Smooth muscle cell of the brain vasculature (primary cell): ENCODE results near the gene PRICKLE1.

Experiments used
- DNase-seq: peaks from one replicate; pipeline ENCODE4 v3.0.0-alpha.2; 2012; ENCODE audit warnings: low read depth, low spot score

Gene PRICKLE1

GRCh38 chr12:42492267-42492666 lies 97.3 kb downstream of the PRICKLE1 start:
- DNase-seq, result no peak

- DNase-seq, result no peak
Measured at GRCh38 chr12:42490261-42490842, 99.2 kb downstream of the PRICKLE1 start.

GRCh38 chr12:42486407-42486806 lies 103.1 kb downstream of the PRICKLE1 start:
- DNase-seq, result no peak

GRCh38 chr12:42485823-42486222 lies 103.7 kb downstream of the PRICKLE1 start:
- no peak for DNase-seq

DNA sequence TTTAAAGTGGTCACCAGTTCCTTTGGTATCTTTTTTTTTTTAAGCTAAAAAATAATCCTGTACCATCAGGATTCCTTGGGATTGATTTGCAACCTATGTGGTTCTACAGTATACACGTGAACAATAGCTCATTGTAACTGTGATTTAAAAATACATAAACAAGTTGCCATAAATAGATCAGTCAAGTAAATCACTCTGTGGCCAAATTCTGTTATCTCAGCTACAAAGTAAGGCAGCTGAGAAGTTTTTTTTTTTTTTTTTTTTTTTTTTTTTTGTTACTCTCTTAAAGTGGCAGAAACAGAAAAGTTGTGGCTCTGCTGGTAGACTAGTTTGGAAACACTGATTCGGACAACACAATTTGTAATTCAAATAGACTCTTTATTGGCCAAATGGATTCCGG lies 104.5 kb downstream of the PRICKLE1 start:
- DNase-seq, result no peak

DNA sequence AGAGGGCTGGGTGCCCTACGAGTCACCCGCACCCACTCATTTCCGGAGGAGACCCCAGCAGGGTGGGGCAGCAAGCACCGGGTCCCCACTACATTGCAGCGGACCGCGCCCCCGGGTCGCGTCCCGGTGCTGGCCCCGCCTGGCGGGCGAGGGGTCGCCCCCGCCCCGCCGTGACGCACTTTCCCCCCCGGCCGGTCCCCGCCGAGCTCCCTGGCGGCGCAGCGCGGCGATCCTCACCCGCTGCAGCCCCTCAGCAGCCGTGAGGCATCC lies 106.1 kb downstream of the PRICKLE1 start:
- no peak for DNase-seq

DNA sequence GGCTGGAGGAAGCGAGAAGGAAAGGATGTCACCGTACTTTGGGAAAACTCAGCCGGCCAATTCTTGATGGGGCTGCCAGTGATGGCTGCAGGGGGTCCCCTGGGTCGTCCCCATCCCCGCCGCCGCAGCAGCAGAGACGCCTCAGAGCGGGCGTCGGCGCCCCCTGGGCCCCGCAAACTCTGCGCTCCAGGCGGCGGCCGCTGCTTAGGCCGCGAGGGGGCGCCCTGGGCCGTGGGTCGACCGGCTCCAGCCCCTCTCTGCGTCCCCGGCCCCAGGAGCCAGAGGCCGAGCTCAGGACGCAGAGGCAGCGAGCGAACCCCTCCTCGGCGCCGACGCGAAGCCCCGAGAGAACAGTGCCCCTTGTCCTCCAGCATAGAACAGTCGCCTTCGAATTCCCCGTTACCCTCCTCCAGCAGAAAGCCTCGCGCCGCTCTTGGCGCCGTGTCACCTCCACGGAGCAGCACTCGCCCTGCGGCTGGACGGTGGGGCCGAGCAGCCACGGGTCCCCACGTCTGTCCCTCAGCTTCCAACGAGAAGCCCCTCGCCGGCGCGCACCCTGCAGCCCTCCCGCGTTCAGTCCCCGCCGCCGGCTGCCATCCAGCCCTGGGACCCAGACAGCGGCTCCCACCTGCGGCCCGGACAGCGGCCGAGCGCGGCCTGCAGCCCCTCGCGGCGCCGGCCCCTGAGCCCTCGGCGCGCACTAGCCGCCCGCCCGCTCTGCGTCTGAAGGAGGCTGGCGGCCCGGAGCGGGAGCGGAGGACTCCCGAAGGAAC lies 106.6 kb downstream of the PRICKLE1 start:
- no peak for DNase-seq

GRCh38 chr12:42482041-42482747 lies 107.4 kb downstream of the PRICKLE1 start:
- no peak for DNase-seq

DNA sequence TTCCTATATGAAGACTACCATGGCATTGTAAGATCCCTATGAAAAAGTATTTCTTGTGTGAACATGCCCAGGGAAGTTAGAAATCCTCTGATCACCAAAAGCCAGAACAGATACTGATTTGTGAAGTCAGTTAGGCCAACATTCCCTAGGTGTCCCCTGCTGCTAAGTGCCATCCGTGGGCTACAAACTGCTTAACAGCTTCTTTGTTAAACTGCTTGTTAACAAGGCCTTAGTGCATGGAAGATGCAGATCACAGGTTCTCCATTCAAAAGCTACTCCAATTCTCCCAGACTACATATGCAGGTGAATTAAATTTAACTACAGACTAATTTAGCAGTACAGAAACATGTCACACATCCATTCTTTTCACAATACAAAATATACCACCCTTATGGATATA lies 108.2 kb downstream of the PRICKLE1 start:
- no peak for DNase-seq

GRCh38 chr12:42477941-42478340 lies 111.6 kb downstream of the PRICKLE1 start:
- no peak for DNase-seq

DNA sequence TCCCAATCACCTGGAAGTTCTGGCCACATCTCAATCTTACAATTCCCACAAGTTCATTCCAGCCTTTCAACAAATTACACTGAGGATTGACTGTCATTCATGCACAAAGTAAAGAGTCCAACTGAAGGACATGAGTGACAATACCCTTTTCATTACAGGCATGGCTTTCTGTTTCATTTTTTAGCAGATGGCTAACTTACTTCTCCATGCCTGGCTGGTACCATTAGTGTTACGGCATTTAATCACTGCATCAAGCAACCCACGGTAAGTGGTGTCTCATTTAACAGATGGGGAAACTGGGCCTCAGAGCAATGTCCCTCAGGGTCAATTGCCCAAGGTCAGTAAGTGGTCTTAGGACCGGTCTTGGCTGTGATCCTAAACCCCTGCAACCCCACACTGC lies 114.4 kb downstream of the PRICKLE1 start:
- DNase-seq, result no peak

- DNase-seq, result no peak
Measured at GRCh38 chr12:42474391-42474790, 115.2 kb downstream of the PRICKLE1 start.

- DNase-seq, result no peak
Measured at GRCh38 chr12:42473561-42473960, 116.0 kb downstream of the PRICKLE1 start.

GRCh38 chr12:42473130-42473529 lies 116.4 kb downstream of the PRICKLE1 start:
- DNase-seq, result no peak

DNA sequence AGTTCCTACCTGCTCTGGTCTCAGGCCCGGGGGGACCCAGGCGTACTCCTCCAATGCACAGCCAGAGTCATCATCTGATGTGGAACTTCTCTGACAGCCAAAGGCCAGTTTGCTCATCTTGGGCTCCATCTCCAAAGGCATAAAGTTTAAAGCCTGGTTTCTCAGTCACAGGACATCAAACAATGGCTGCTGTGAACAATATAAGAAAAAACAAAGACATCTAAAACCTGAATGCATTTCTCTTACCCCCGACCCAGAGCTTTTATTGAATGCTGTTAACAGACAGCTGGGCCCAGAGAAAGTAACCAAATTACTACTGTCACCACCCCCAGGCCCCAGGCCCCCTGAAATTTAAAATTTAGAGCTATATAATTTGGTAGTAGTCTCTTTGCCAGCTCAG lies 117.2 kb downstream of the PRICKLE1 start:
- no peak for DNase-seq

GRCh38 chr12:42469355-42470175 lies 120.0 kb downstream of the PRICKLE1 start:
- no peak for DNase-seq

GRCh38 chr12:42468921-42469320 lies 120.6 kb downstream of the PRICKLE1 start:
- no peak for DNase-seq

GRCh38 chr12:42468341-42468821 lies 121.2 kb downstream of the PRICKLE1 start:
- no peak for DNase-seq

DNA sequence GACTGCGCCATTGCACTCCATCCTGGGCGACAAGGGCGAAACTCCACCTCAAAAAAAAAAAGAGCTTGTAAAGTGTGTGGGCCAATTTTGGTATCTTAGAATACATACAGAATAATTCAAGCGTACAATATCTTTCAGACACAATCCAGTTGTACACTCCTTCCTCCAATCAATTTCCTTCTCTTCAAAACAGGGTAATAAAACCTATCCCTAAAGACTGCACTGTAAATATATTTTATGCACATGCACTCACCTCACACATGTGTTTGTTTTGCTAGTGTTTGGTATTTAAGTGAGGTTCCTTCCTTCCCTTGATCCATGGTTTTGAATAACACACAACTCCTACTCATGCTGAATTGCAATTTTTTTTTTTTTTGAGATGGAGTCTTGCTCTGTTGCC lies 125.9 kb downstream of the PRICKLE1 start:
- DNase-seq, result no peak

DNA sequence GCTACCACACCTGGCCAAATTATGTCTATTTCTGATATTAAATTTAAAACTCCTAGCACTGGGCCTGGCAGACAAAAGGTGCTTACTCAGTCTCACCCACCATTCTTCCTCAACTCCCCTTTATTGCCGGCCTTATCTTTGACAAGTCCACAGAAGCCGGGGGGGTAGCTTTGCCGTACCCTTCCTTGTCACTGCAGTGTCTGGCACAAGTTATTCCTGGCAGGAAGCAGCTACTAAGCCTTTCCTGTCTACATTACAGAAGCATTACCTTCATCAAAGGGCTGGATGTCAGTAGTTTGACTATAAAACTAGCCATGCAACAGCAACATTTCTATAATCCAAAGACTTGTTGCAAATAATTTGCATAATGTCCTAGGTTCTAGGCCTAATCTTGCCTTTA lies 127.1 kb downstream of the PRICKLE1 start:
- no peak for DNase-seq

- DNase-seq, result no peak
Measured at GRCh38 chr12:42459336-42459847, 130.2 kb downstream of the PRICKLE1 start.

DNA sequence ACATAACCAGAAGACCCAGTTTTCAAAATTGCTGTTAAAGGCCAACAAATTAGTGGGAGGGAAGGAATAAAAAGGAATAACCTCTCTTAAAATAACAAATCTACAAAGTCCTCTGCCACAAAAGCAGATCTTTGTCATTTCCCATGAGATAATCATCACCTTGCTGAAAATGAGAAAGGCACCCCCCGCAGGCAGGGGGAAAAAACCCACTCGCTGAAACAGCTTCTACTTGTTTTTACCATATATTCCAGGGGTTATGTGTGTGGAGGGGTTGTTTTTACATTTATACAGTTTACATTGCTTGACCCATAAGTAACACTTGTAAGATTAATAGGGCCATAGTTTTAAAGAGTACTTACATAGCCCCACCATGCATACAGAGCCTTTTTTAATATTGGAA lies 131.0 kb downstream of the PRICKLE1 start:
- no peak for DNase-seq
